Stomach (tissue), 4 donors: ENCODE results near the gene TBC1D9B.

Source experiments
- POLR2A ChIP-seq, 4 donors: fragments of 450-650 bp; IDR thresholded peaks; one replicate each; pipeline ENCODE4 v1.6.1; 2016; ENCODE audit warnings: antibody characterized with exemption in 4 of 4, control low read depth in 2 of 4, mild to moderate bottlenecking in 1 of 4, moderate library complexity in 1 of 4
- POLR2AphosphoS5 ChIP-seq, 3 donors: sonication (generic); formaldehyde crosslinking; IDR thresholded peaks; one replicate each; pipeline ENCODE4 v1.6.1; 2016; ENCODE audit warnings: antibody characterized with exemption in 3 of 3
- TF ChIP-seq, protein P1 (sequence below), 7 experiments: fragments of 450-650 bp in 4 of 7; fragments of 200-600 bp in 3 of 7; sonication (generic) in 3 of 7; IDR thresholded peaks; one replicate each; pipeline ENCODE4 v1.5.1; 2016 to 2019; ENCODE audit warnings: antibody characterized with exemption in 7 of 7, control low read depth in 2 of 7, mild to moderate bottlenecking in 1 of 7

DNA sequence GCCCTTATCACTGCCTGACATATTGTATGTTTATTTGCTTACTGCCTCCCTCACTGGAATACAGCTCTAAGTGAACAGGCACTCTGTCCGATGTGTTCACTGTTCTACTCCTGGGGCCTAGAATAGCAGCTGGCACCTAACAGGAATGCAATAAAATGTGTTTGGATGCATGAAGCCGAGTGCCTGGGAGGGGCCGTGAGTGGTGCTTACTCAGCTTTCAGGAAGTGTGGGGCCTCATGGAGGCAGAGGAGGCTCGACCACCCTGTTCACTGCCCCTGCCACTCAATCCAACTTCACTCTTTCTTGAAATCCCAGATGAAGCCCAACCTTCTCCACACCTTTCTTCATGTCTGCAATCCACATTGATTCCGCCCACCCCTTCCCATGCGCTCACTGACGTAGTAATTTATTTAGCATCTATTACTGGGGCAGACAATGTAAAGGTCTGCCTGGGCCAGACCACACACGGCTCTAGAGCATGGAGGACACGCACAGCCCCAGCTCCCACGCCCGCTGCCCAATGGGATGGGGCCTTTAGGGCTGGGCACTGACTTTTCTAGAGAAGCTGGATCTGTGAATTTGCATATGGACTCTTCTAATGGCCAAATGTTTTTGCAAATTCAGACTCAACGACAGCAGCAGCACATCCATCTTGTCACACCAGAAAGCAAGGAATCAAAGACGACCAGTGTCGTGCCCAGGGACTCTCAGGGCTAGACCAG, 21.3 kb downstream of the TBC1D9B start:
- TF ChIP-seq, protein P1, sequence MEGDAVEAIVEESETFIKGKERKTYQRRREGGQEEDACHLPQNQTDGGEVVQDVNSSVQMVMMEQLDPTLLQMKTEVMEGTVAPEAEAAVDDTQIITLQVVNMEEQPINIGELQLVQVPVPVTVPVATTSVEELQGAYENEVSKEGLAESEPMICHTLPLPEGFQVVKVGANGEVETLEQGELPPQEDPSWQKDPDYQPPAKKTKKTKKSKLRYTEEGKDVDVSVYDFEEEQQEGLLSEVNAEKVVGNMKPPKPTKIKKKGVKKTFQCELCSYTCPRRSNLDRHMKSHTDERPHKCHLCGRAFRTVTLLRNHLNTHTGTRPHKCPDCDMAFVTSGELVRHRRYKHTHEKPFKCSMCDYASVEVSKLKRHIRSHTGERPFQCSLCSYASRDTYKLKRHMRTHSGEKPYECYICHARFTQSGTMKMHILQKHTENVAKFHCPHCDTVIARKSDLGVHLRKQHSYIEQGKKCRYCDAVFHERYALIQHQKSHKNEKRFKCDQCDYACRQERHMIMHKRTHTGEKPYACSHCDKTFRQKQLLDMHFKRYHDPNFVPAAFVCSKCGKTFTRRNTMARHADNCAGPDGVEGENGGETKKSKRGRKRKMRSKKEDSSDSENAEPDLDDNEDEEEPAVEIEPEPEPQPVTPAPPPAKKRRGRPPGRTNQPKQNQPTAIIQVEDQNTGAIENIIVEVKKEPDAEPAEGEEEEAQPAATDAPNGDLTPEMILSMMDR (IDR thresholded peaks at IDR 0.05), result no peak
- no peak for TF ChIP-seq POLR2AphosphoS5 (IDR thresholded peaks at IDR 0.05)
- no peak for TF ChIP-seq POLR2A (IDR thresholded peaks at IDR 0.05)
